HG02943 (cell line): Measurements from ENCODE around the gene DNM1.

ENCODE experiments used
- ATAC-seq: cut with Tn5 transposase; IDR thresholded peaks from one replicate; pipeline ENCODE4 v1.9.1; 2021; ENCODE audit warnings: mild to moderate bottlenecking, low read depth, moderate library complexity; ENCODE audit not compliant: unreplicated experiment

The DNM1 gene

DNA sequence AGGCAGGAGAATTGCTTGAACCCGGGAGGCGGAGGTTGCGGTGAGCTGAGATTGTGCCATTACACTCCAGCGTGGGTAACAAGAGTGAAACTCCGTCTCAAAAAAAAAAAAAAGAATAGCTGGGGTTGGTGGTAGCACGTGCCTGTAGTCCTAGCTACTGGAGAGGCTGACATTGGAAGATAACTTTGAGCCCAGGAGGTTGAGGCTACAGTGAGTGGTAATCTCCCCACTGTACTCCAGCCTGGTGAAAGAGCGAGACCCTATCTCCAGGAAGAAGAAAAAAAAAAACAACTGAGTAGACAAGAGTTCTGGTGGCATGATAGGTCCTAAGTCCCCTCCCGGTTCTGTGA, 46.4 kb downstream of the DNM1 start:
- ATAC-seq: no peak

GRCh38 chr9:128249908-128250838, 47.0 kb downstream of the DNM1 start:
- ATAC-seq: peak; percentile 65

- no peak for ATAC-seq
These were observed 47.9 kb downstream of the DNM1 start for GRCh38 chr9:128250839-128251731.

- ATAC-seq: no peak
These were observed 48.5 kb downstream of the DNM1 start for GRCh38 chr9:128251732-128252100.

- ATAC-seq: no peak
These were observed 49.3 kb downstream of the DNM1 start for GRCh38 chr9:128252317-128253139.

DNA sequence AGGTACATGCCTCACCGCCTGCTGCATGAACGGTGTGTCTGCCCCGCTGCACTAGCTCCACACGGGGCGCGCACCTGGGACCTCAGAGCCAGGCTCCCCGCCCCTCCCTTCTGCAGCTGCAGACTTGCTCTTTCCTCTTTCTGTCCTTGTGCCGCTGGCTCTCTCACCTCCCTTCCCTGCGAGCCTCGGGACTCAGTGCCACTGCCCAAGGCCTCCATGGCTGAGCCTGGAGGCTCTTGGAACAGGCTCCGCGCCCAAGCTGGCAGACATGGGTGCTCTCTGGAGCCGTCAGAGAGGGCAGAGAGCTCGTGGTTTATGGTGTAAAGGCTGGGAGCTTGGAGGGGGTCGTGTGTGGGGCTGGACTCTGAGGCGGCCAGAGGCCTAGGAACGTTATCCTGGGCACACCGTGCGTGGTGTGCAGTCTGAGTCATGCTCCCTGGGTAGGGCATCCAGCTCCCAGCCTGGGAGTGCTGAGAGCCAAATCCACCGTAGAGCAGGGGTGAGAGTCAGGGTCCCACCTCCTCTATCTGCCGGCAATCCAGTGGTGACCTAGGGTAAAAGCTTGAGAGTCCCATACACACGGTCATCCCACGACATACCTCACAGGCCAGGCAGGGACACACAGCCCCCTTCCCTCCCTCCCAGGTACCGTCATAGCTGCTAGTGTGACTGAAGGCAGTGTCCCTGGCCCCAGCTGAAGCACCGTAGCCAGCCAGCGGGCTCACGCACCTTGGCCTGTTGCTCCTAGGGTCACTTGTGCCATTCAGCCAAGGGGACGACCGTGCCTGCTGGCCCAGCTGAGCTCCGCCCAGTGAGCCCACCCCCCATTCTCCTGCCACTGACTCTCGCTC, 50.2 kb downstream of the DNM1 start:
- no peak for ATAC-seq

DNA sequence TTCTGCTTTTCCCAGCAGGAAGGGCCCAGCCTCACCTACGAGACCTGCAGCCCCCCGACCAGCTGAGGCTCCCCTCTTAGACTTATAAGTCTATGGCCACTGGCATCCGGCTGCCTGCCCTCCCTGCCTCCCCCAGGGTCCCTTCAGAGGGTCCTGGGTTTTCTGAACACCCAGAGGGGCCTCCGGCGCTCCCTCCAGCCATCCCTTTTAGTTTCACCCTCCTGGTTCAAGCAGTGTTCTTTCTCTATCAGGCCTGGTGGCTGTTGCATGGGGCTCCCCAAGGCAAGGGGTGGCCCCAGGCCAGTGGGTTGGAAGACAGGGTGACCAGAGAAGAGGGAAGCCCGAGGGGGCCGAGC, 50.8 kb downstream of the DNM1 start:
- no peak for ATAC-seq

- ATAC-seq: no peak
These were observed 51.2 kb downstream of the DNM1 start for GRCh38 chr9:128254362-128254761.

- no peak for ATAC-seq
These were observed 51.9 kb downstream of the DNM1 start for GRCh38 chr9:128254855-128255759.

- ATAC-seq: no peak
These were observed 54.1 kb downstream of the DNM1 start for GRCh38 chr9:128257086-128257825.

GRCh38 chr9:128257907-128258306, 54.7 kb downstream of the DNM1 start:
- ATAC-seq: no peak

GRCh38 chr9:128258326-128258725, 55.1 kb downstream of the DNM1 start:
- no peak for ATAC-seq

- no peak for ATAC-seq
These were observed 56.0 kb downstream of the DNM1 start for GRCh38 chr9:128259156-128259555.

DNA sequence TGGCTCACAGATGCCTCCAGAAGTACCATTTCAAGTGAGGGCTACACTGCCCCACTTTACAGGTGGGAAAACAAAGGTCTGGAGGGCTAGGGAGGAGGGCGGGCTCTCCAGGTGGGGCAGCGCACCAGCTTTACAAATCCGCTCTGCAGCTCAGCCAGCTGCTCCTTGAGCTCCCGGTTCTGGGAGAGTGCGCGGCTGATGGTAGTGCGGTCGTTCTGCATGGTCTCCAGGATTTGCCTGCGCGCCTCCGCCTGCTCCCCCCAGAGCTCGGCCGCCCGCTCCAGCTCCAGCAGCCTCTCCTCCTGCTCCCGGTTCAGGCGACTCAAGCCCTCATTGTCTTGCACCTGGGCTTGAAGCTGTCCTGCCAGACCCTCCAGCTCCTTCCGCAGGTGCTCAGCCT, 57.2 kb downstream of the DNM1 start:
- no peak for ATAC-seq

DNA sequence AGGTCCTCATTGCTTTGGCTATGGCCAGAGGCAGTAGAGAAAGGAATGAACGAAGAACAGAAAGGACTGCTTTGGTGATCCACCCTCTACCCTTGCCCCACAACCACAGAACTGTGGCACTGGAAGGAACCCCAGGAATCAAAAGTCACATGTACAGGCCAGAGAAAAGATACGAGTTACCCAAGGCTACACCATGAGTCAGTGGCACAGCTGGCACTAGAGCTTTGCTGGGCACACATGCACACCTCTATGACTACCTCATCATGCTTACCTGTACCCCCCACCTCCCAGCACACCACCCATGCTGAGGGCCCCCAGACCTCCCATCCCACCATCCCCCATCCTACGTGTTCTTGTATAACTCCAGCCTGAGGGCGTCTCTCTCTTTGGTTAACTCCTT, 59.5 kb downstream of the DNM1 start:
- ATAC-seq: no peak

DNA sequence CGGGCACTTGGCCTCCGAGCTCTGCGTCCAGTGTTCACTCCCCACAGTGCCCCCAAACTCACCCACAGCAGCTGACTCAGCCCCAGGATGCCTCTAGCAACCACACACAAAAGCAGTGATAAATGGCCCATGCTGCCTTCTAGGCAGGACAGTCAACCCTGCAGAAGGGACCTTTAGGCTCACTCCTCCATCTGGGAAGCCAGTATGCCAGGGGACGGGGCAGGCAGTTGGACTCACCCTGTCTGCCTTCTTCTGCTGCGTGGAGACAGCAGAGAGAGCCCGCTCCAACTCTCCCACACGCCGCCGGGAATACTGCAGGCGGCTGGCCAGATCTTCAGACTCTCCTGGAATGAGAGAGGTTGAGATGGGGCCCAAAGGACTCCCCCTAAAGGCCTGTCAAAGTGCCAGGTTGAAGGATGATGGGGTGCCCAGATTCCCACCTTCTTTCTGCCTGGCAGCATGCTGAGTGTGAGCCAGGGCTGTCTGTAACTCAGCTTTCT, 62.2 kb downstream of the DNM1 start:
- ATAC-seq: no peak

DNA sequence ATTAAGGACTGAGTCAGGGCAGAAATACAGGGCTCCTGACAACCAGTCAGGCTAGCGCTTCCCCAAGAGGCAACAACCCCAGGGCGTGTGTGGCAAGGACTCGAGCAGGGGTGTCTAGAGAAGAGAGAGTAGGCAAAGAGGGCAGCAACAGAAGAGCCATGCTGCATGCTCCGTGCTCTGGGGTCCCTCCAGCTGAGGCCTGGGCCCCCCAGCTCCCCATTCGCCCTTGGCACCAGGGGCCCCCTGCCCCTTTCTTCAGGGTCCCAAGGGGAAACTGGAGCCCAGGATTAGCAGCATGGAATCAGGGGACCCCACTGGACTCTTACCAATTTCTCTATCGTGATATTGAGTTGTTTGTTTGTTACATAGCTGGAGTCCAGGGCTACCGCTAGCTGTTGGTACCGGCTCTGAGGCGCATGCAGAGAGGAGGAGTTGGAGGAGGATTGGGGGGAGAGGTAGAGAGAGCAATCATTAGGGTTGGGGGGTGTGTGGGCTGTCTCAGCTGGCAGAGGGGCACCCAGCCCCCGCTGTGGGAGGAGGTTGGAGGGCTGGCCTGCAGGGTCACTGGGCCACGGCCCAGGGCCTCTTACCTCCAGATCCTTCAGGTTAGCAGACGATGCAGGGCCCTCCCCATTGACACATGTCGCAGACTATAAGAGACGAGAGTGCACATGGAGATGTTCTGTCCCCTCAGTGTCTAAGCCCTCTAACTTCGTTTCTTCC, 63.9 kb downstream of the DNM1 start:
- no peak for ATAC-seq
